ENCODE measurements around the gene PDE8B.

Gene PDE8B

DNA sequence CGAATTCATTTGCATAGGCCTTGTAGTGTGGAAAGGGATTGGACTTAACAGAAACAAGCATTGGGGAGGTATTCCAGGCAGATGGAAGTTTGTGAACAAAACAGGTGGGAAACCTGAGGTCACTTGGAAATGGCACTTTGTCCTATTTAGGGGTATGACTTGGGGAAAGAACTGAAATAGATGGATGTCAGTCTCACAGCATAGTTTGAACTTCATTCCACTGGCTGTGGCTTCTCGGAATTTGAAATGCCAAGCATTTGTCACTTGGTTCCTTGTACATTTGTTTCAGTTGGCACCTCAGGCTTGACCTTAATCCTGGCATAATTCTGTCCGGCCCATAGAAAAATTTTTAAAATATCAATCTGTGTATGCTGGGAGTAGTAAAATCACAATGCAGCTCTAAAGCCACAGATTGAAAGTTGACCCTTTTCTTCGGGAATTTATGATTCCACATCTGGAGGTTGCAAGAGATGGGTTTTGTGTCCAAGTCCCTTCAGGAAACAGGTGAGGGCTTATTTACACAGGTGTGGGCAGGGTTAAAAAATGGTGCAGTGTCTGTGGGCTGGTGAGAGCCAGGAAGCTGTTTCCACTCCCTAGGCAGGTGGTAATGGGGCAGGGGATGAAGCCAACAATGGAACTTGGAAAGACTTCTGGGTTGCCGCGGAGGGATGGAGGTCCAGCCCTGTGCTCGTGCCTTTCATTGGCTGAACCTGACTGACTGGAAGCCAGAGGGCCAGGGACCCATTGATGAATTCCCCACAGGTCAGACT, 39.2 kb upstream of the PDE8B start:
- TF ChIP-seq EZH2phosphoT487 (IDR thresholded peaks at IDR 0.05; ENCODE audit: low read depth), result no peak
- TF ChIP-seq, protein P1, sequence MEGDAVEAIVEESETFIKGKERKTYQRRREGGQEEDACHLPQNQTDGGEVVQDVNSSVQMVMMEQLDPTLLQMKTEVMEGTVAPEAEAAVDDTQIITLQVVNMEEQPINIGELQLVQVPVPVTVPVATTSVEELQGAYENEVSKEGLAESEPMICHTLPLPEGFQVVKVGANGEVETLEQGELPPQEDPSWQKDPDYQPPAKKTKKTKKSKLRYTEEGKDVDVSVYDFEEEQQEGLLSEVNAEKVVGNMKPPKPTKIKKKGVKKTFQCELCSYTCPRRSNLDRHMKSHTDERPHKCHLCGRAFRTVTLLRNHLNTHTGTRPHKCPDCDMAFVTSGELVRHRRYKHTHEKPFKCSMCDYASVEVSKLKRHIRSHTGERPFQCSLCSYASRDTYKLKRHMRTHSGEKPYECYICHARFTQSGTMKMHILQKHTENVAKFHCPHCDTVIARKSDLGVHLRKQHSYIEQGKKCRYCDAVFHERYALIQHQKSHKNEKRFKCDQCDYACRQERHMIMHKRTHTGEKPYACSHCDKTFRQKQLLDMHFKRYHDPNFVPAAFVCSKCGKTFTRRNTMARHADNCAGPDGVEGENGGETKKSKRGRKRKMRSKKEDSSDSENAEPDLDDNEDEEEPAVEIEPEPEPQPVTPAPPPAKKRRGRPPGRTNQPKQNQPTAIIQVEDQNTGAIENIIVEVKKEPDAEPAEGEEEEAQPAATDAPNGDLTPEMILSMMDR (IDR thresholded peaks at IDR 0.05; ENCODE audit: low read depth, low read length), result no peak
- H3K36me3 ChIP-seq (replicated peaks; ENCODE audit: low read depth, low read length), result no peaks in the 10 kb centered on the region
- H3K79me2 ChIP-seq (ENCODE audit: low read length), result no peaks in the 10 kb centered on the region
- no peaks in the 10 kb centered on the region for H3K4me1 ChIP-seq (ENCODE audit: low read length)
- no peak overlapping the region for H3K9ac ChIP-seq (ENCODE audit: low read length)
- no peak overlapping the region for H2AFZ ChIP-seq (ENCODE audit: low read depth, low read length)
- no peak overlapping the region for H3K4me3 ChIP-seq (ENCODE audit: low read length)
- no peak overlapping the region for H3K27ac ChIP-seq (ENCODE audit: low read length)
- H3K9me3 ChIP-seq (ENCODE audit: insufficient read depth, low read length), result no peaks in the 10 kb centered on the region
- H4K20me1 ChIP-seq (ENCODE audit: insufficient read depth, low read length), result no peaks in the 10 kb centered on the region
- H3K27me3 ChIP-seq (ENCODE audit: low read depth, low read length), result no peaks in the 10 kb centered on the region
- no peak overlapping the region for H3K4me2 ChIP-seq (ENCODE audit: low read length)

DNA sequence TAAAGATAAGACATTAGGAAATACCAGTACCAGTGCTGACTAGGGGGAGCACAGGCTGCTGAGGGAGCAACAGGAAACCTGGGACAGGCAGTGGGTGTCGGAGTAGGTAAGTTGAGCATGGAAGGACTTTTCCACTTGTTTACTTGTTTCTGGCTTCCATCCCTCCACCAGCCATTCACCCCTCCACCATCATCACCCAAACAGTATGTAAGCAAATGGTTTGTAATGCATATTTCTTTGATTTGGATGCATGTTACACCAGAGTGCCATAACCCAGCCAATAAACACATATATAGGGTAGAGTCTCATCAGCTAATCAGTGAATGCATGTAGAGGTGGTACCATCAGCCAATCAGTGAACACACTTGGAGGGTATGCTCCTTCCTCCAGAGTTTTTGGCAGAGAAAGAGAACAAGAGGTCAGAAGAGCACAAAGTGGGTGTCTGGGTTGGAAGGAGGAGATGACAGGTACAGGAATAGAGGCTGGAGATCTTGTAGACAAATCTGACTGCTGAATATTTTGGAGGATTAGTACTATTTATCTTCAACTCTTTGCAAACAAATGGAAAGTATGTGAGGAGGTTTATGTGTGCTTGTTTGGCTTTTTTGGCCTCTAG, 37.7 kb upstream of the PDE8B start:
- H3K4me3 ChIP-seq (ENCODE audit: low read length), result no peak overlapping the region
- H3K27ac ChIP-seq (ENCODE audit: low read length), result no peak overlapping the region
- H3K36me3 ChIP-seq (replicated peaks; ENCODE audit: low read depth, low read length), result no peaks in the 10 kb centered on the region
- no peak overlapping the region for H3K4me2 ChIP-seq (ENCODE audit: low read length)
- no peaks in the 10 kb centered on the region for H4K20me1 ChIP-seq (ENCODE audit: insufficient read depth, low read length)
- no peaks in the 10 kb centered on the region for H3K9me3 ChIP-seq (ENCODE audit: insufficient read depth, low read length)
- H3K27me3 ChIP-seq (ENCODE audit: low read depth, low read length), result no peaks in the 10 kb centered on the region
- no peak overlapping the region for H2AFZ ChIP-seq (ENCODE audit: low read depth, low read length)
- no peaks in the 10 kb centered on the region for H3K4me1 ChIP-seq (ENCODE audit: low read length)
- no peaks in the 10 kb centered on the region for H3K79me2 ChIP-seq (ENCODE audit: low read length)
- TF ChIP-seq, protein P1 (IDR thresholded peaks at IDR 0.05; ENCODE audit: low read depth, low read length), result no peak
- no peak for TF ChIP-seq EZH2phosphoT487 (IDR thresholded peaks at IDR 0.05; ENCODE audit: low read depth)
- H3K9ac ChIP-seq (ENCODE audit: low read length), result no peak overlapping the region

DNA sequence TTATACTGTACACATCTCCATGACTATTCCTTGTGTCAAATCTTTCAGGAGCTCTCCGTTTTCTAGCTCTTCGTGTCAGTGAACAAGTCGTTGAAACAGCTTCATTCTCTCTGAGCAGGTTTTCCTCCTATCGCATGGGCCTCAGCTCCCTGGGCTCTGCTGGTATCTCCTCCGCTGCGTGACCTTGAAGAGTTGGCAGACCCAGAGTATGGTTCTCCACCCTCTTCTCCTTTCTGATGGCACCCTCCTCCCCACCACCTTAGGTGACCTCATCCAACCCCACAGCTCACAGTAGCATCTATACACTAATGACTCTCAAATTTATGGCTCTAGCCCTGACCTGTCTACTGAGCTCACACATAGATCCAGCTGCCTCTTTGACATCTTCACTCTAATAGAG, 36.0 kb upstream of the PDE8B start:
- TF ChIP-seq EZH2phosphoT487 (IDR thresholded peaks at IDR 0.05; ENCODE audit: low read depth), result no peak
- TF ChIP-seq, protein P1 (IDR thresholded peaks at IDR 0.05; ENCODE audit: low read depth, low read length), result no peak
- Histone ChIP-seq H3K9ac (ENCODE audit: low read length) (no peak overlapping the region), H3K4me2 (ENCODE audit: low read length) (no peak overlapping the region), H3K4me1 (ENCODE audit: low read length) (no peaks in the 10 kb centered on the region), H3K36me3 (replicated peaks; ENCODE audit: low read depth, low read length) (no peaks in the 10 kb centered on the region), H4K20me1 (ENCODE audit: insufficient read depth, low read length) (no peaks in the 10 kb centered on the region), H3K9me3 (ENCODE audit: insufficient read depth, low read length) (no peaks in the 10 kb centered on the region), H3K27me3 (ENCODE audit: low read depth, low read length) (no peaks in the 10 kb centered on the region), H3K79me2 (ENCODE audit: low read length) (no peaks in the 10 kb centered on the region), H3K4me3 (ENCODE audit: low read length) (no peak overlapping the region), H2AFZ (ENCODE audit: low read depth, low read length) (no peak overlapping the region), H3K27ac (ENCODE audit: low read length) (no peak overlapping the region)

DNA sequence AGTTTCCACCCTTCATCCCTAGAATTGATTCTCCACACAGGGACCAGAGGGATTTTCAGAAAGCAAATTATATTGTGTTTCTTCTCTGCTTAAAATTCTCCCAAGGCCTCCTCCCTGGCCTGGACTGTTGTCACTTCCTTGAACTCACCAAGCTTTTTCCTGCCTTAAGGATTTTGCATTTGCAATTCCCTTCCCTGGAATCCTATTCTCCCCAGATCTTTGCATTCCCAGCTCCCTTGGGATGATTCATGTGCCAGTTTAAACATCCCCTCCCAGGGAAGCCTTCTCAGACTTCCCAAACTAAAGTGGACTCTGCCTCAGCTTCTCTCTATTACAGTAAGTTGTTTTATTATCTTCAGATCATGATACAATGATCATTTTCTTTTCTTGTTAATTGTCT, 35.2 kb upstream of the PDE8B start:
- H3K27ac ChIP-seq (ENCODE audit: low read length), result no peak overlapping the region
- H3K9ac ChIP-seq (ENCODE audit: low read length), result no peak overlapping the region
- H3K4me2 ChIP-seq (ENCODE audit: low read length), result no peak overlapping the region
- H3K4me3 ChIP-seq (ENCODE audit: low read length), result no peak overlapping the region
- H4K20me1 ChIP-seq (ENCODE audit: insufficient read depth, low read length), result no peaks in the 10 kb centered on the region
- H3K36me3 ChIP-seq (replicated peaks; ENCODE audit: low read depth, low read length), result no peaks in the 10 kb centered on the region
- no peak overlapping the region for H2AFZ ChIP-seq (ENCODE audit: low read depth, low read length)
- no peaks in the 10 kb centered on the region for H3K4me1 ChIP-seq (ENCODE audit: low read length)
- H3K9me3 ChIP-seq (ENCODE audit: insufficient read depth, low read length), result no peaks in the 10 kb centered on the region
- no peaks in the 10 kb centered on the region for H3K27me3 ChIP-seq (ENCODE audit: low read depth, low read length)
- no peaks in the 10 kb centered on the region for H3K79me2 ChIP-seq (ENCODE audit: low read length)
- TF ChIP-seq EZH2phosphoT487 (IDR thresholded peaks at IDR 0.05; ENCODE audit: low read depth), result no peak
- TF ChIP-seq, protein P1 (IDR thresholded peaks at IDR 0.05; ENCODE audit: low read depth, low read length), result no peak
